Activated CD4-positive, alpha-beta T cell treated with anti-CD3 and anti-CD28 coated beads for 24 hours (primary cell): ENCODE measurements around the gene TGFB1I1.
"Not testable (repeated sequence)": the region's sequence is repeated elsewhere in the genome, so short reads cannot be mapped to it uniquely, and the experiment has no call there.

Experiments used
- DNase-seq, 2 donors: peaks; one replicate each; pipeline ENCODE4 v3.0.0-alpha.2; 2020; ENCODE audit warnings: low read depth in 2 of 2

Gene TGFB1I1

GRCh38 chr16:31487720-31488467 lies 15.9 kb downstream of the TGFB1I1 start:
- DNase-seq = peak in 1 of 2 donors; percentile 41

- DNase-seq = no peak
Observed at GRCh38 chr16:31488468-31489297, 16.7 kb downstream of the TGFB1I1 start.

GRCh38 chr16:31489298-31489564 lies 17.3 kb downstream of the TGFB1I1 start:
- DNase-seq = no peak

GRCh38 chr16:31489616-31490584 lies 17.9 kb downstream of the TGFB1I1 start:
- no peak for DNase-seq

- DNase-seq = no peak
Observed at GRCh38 chr16:31491778-31492418, 19.9 kb downstream of the TGFB1I1 start.

GRCh38 chr16:31493506-31494125 lies 21.7 kb downstream of the TGFB1I1 start:
- DNase-seq = no peak

- no peak for DNase-seq
Observed at GRCh38 chr16:31496670-31497069, 24.7 kb downstream of the TGFB1I1 start.

- no peak for DNase-seq
Observed at GRCh38 chr16:31498493-31498892, 26.5 kb downstream of the TGFB1I1 start.

- no peak for DNase-seq
Observed at GRCh38 chr16:31499928-31500327, 28.0 kb downstream of the TGFB1I1 start.

GRCh38 chr16:31501226-31501965 lies 29.4 kb downstream of the TGFB1I1 start:
- no peak for DNase-seq

GRCh38 chr16:31501966-31502348 lies 30.0 kb downstream of the TGFB1I1 start:
- no peak for DNase-seq

GRCh38 chr16:31502981-31503380 lies 31.0 kb downstream of the TGFB1I1 start:
- no peak for DNase-seq

GRCh38 chr16:31503555-31503954 lies 31.6 kb downstream of the TGFB1I1 start:
- DNase-seq = not testable (repeated sequence)

- no peak for DNase-seq
Observed at GRCh38 chr16:31504159-31504558, 32.2 kb downstream of the TGFB1I1 start.

GRCh38 chr16:31505483-31505882 lies 33.5 kb downstream of the TGFB1I1 start:
- no peak for DNase-seq

- DNase-seq = no peak
Observed at GRCh38 chr16:31507617-31507928, 35.6 kb downstream of the TGFB1I1 start.

GRCh38 chr16:31507929-31508705 lies 36.2 kb downstream of the TGFB1I1 start, which contains the start of gene RUSF1:
Gene RUSF1, minus strand, starts transcription at chr16:31508391. Its CDS starts 18 bp downstream, at chr16:31508373.
- DNase-seq = peak; percentile 76 to 77

- no peak for DNase-seq
Observed at GRCh38 chr16:31508706-31509195, 36.8 kb downstream of the TGFB1I1 start.

GRCh38 chr16:31513126-31513525 lies 41.2 kb downstream of the TGFB1I1 start:
- no peak for DNase-seq

GRCh38 chr16:31513884-31514283 lies 41.9 kb downstream of the TGFB1I1 start:
- DNase-seq = no peak
